Testis (tissue), 3 donors: ENCODE results near the gene ATP2B2. TPM values are rescaled to one million over a fixed set of nuclear protein-coding genes. Genes with fewer than 3 reads are reported as not detected.

Experiments
- DNase-seq: peaks from one replicate; pipeline ENCODE4 v3.0.0-alpha.2; 2019
- H3K27ac ChIP-seq, 2 donors: fragments of 200-600 bp; sonication (generic); one replicate each; pipeline ENCODE4 v1.5.1; 2019
- H3K27me3 ChIP-seq: fragments of 200-600 bp; sonication (generic); one replicate; pipeline ENCODE4 v1.5.1; 2019
- H3K36me3 ChIP-seq: fragments of 200-600 bp; sonication (generic); one replicate; pipeline ENCODE4 v1.5.1; 2017; ENCODE audit warnings: low read depth; ENCODE audit errors: missing control alignments
- H3K4me1 ChIP-seq: fragments of 200-600 bp; sonication (generic); one replicate; pipeline ENCODE4 v1.5.1; 2019
- H3K4me3 ChIP-seq, 2 donors: fragments of 200-600 bp; sonication (generic); one replicate each; pipeline ENCODE4 v1.5.1; 2017 to 2019
- H3K9me3 ChIP-seq: fragments of 200-600 bp; sonication (generic); one replicate; pipeline ENCODE4 v1.5.1; 2017
- CTCF ChIP-seq, 3 experiments: fragments of 450-650 bp in 2 of 3; fragments of 200-600 bp in 1 of 3; sonication (generic) in 1 of 3; IDR thresholded peaks; one replicate each; pipeline ENCODE4 v1.5.1; 2016 to 2019; ENCODE audit warnings: antibody characterized with exemption in 3 of 3, mild to moderate bottlenecking in 2 of 3, moderate library complexity in 1 of 3
- POLR2A ChIP-seq: fragments of 450-650 bp; IDR thresholded peaks from one replicate; pipeline ENCODE4 v1.6.1; 2017; ENCODE audit warnings: antibody characterized with exemption, mild to moderate bottlenecking, moderate library complexity
- WGBS, 2 donors: methylation state at CpG; one replicate each; pipeline ENCODE4 v1.1.5; 2018; 5-methylcytosine and 5-hydroxymethylcytosine counted together
- intact Hi-C: fragments of 100-400 bp; cut with DNase I; formaldehyde crosslinking; loops from one replicate; pipeline ENCODE4 v1.15.1; 2023; ENCODE audit warnings: low total_unique reads
- polyA plus RNA-seq: library from polyadenylated mRNA; stranded (reverse); fragments of 350-450 nt; fragmentation: Illumina TruSeq; extraction: RNeasy Lipid Tissue Mini Kit (QIAGEN cat#74804); gene quantifications from one replicate; pipeline ENCODE4 v1.2.3, GENCODE V29; 2014; ENCODE audit warnings: low read depth, low replicate concordance; ENCODE audit not compliant: insufficient read depth
- total RNA-seq, 2 donors: library from RNA; depleted of rRNA; stranded (reverse); fragments of >200 nt; gene quantifications; one replicate each; pipeline ENCODE4 v1.2.3, GENCODE V29; 2016

ATP2B2 gene
- total and polyA plus RNA-seq, 3 donors from 2014 or later: 1.1 to 2.9 (median 1.8) TPM

GRCh38 chr3:10339376-10339955 is 165.9 kb downstream of the ATP2B2 start:
- 88 to 92% methylated on average over 8 of the region's 8 CpGs for WGBS, 2 donors
- no peaks in the 10 kb centered on the region for H3K36me3 ChIP-seq

GRCh38 chr3:10338591-10339353 is 166.6 kb downstream of the ATP2B2 start:
- WGBS, 2 donors: 84 to 86% methylated on average over 11 to 12 of the region's 12 CpGs
- no peak for DNase-seq
- H3K4me1 ChIP-seq: no peaks in the 10 kb centered on the region
- no peaks in the 10 kb centered on the region for H3K36me3 ChIP-seq
- intact Hi-C loops: no loop called here
- H3K27me3 ChIP-seq: no peaks in the 10 kb centered on the region
- TF ChIP-seq CTCF (IDR thresholded peaks at IDR 0.05) (no peak), POLR2A (no peak)
- no peaks in the 10 kb centered on the region for H3K9me3 ChIP-seq
- H3K4me3 ChIP-seq: no peak overlapping the region
- H3K27ac ChIP-seq: no peak overlapping the region

More at GRCh38 chr3:10339376-10339955, 165.9 kb downstream of the ATP2B2 start:
- no peak overlapping the region for H3K27ac ChIP-seq
- intact Hi-C loops: no loop called here
- H3K4me1 ChIP-seq: no peaks in the 10 kb centered on the region
- H3K27me3 ChIP-seq: no peaks in the 10 kb centered on the region
- TF ChIP-seq CTCF (IDR thresholded peaks at IDR 0.05) (no peak), POLR2A (no peak)
- H3K4me3 ChIP-seq: no peak overlapping the region
- H3K9me3 ChIP-seq: no peaks in the 10 kb centered on the region
- no peak for DNase-seq

- no peaks in the 10 kb centered on the region for H3K9me3 ChIP-seq
- no peaks in the 10 kb centered on the region for H3K27me3 ChIP-seq
- H3K27ac ChIP-seq: no peak overlapping the region
- TF ChIP-seq CTCF (IDR thresholded peaks at IDR 0.05): no peak
- no peak for TF ChIP-seq POLR2A
- H3K4me3 ChIP-seq: no peak overlapping the region
- DNase-seq: no peak
- no peaks in the 10 kb centered on the region for H3K36me3 ChIP-seq
- intact Hi-C loops: no loop called here
- WGBS, 2 donors: 78 to 84% methylated on average over 13 to 16 of the region's 16 CpGs
- no peaks in the 10 kb centered on the region for H3K4me1 ChIP-seq
Observed at GRCh38 chr3:10338164-10338470, 167.3 kb downstream of the ATP2B2 start.

GRCh38 chr3:10337323-10338163 is 167.8 kb downstream of the ATP2B2 start:
- TF ChIP-seq CTCF (IDR thresholded peaks at IDR 0.05) (no peak), POLR2A (no peak)
- intact Hi-C loops: no loop called here
- no peaks in the 10 kb centered on the region for H3K36me3 ChIP-seq
- no peaks in the 10 kb centered on the region for H3K4me1 ChIP-seq
- no peak overlapping the region for H3K27ac ChIP-seq
- no peak overlapping the region for H3K4me3 ChIP-seq
- no peaks in the 10 kb centered on the region for H3K27me3 ChIP-seq
- no peak for DNase-seq
- WGBS, 2 donors: 84 to 85% methylated on average over 9 to 19 of the region's 20 CpGs
- no peaks in the 10 kb centered on the region for H3K9me3 ChIP-seq
